GM19239 (cell line): ENCODE data around the gene SHROOM1.
"Not testable (repeated sequence)": the region's sequence is repeated elsewhere in the genome, so short reads cannot be mapped to it uniquely, and the experiment has no call there.

ENCODE experiments used
- DNase-seq: peaks from one replicate; pipeline ENCODE4 v3.0.0; 2011; ENCODE audit warnings: low spot score; ENCODE audit not compliant: insufficient read length
- FAIRE-seq: peaks from 2 replicates; lab custom pipeline; 2011; peaks lifted over from hg19 to GRCh38; lab: Jason Lieb, UNC

Gene SHROOM1

GRCh38 chr5:132830436-132831094 lies at the start of gene SHROOM1:
Gene SHROOM1, minus strand, starts transcription at chr5:132830647. Its CDS starts 4,507 bp downstream, at chr5:132826140.
- FAIRE-seq: peak; percentile 31
- DNase-seq: peak; percentile 85

- no peak for DNase-seq
- no peak for FAIRE-seq
These were observed 47.5 kb upstream of the SHROOM1 start for GRCh38 chr5:132877938-132878337.

- no peak for FAIRE-seq
- DNase-seq: no peak
These were observed 47.0 kb upstream of the SHROOM1 start for GRCh38 chr5:132877466-132877865.

- DNase-seq (no peak), FAIRE-seq (no peak)
These were observed 45.7 kb upstream of the SHROOM1 start for GRCh38 chr5:132876020-132876759.

- no peak for DNase-seq
- no peak for FAIRE-seq
These were observed 43.5 kb upstream of the SHROOM1 start for GRCh38 chr5:132873930-132874271.

- FAIRE-seq (no peak), DNase-seq (no peak)
These were observed 42.9 kb upstream of the SHROOM1 start, which contains the start of gene LEAP2 for GRCh38 chr5:132873119-132873929. Gene LEAP2, plus strand, starts transcription at chr5:132873668. Its CDS starts 27 bp downstream, at chr5:132873695.

- FAIRE-seq: no peak
- no peak for DNase-seq
These were observed 42.3 kb upstream of the SHROOM1 start for GRCh38 chr5:132872788-132873118.

GRCh38 chr5:132871459-132872284 lies 41.2 kb upstream of the SHROOM1 start:
- DNase-seq: no peak
- FAIRE-seq: no peak

- DNase-seq (no peak), FAIRE-seq (no peak)
These were observed 40.4 kb upstream of the SHROOM1 start for GRCh38 chr5:132870801-132871200.

- FAIRE-seq (no peak), DNase-seq (no peak)
These were observed 38.3 kb upstream of the SHROOM1 start for GRCh38 chr5:132868754-132869153.

GRCh38 chr5:132867046-132867451 lies 36.6 kb upstream of the SHROOM1 start:
- peak; percentile 8 for FAIRE-seq
- DNase-seq: no peak

GRCh38 chr5:132866342-132867045 lies 36.0 kb upstream of the SHROOM1 start, which contains the start of the genes GDF9 and UQCRQ:
Gene GDF9, minus strand, starts transcription at chr5:132866469. Its CDS starts 1,936 bp downstream, at chr5:132864533.
Gene UQCRQ, plus strand, starts transcription at chr5:132866642. Its CDS starts 240 bp downstream, at chr5:132866882.
- FAIRE-seq (peak; percentile 97), DNase-seq (peak; percentile 90)

- no peak for DNase-seq
- no peak for FAIRE-seq
These were observed 35.4 kb upstream of the SHROOM1 start for GRCh38 chr5:132865668-132866341.

- FAIRE-seq: no peak
These were observed 30.3 kb upstream of the SHROOM1 start for GRCh38 chr5:132860742-132861141.

GRCh38 chr5:132859889-132860437 lies 29.5 kb upstream of the SHROOM1 start:
- FAIRE-seq (no peak), DNase-seq (no peak)

More at GRCh38 chr5:132860742-132861141, 30.3 kb upstream of the SHROOM1 start:
- no peak for DNase-seq

- DNase-seq (no peak), FAIRE-seq (no peak)
These were observed 25.6 kb upstream of the SHROOM1 start for GRCh38 chr5:132856011-132856410.

GRCh38 chr5:132854992-132855391 lies 24.5 kb upstream of the SHROOM1 start:
- not testable (repeated sequence) for FAIRE-seq, DNase-seq

GRCh38 chr5:132854301-132854700 lies 23.9 kb upstream of the SHROOM1 start:
- DNase-seq: no peak
- FAIRE-seq: no peak
